ENCODE data around the gene CXCL16. TPM values are rescaled to one million over a fixed set of nuclear protein-coding genes. Genes with fewer than 3 reads are reported as not detected.

Gene CXCL16
- total and polyA plus RNA-seq, 10 of the 15 experiments (the other 5 are each of a cell fraction or from before 2014, with no cell fraction given), result 0.15 to 2.2 (median 0.65) TPM

DNA sequence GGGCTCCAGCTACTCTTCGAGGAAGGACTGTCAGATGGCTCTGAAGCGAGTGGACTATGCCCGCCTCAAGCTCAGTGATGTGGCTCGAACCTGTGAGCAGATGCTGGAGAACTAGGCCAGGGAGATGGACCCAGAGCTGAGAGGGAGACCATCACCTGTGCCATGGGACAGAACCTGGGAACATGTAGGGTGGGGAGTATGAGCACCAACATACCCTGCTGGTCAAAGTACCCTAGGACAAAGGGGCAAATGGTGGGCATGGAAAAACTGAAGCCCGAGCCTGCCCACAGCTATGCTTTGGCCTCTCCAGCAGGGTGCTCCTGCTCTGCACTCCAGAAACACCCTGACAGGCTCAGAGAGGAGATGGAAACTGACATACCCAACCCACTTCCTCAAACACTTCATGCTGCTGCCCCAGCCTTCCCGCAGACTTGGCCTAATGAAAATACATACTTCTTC is 6.6 kb downstream of the CXCL16 start (continued):
- TF ChIP-seq, protein P1, sequence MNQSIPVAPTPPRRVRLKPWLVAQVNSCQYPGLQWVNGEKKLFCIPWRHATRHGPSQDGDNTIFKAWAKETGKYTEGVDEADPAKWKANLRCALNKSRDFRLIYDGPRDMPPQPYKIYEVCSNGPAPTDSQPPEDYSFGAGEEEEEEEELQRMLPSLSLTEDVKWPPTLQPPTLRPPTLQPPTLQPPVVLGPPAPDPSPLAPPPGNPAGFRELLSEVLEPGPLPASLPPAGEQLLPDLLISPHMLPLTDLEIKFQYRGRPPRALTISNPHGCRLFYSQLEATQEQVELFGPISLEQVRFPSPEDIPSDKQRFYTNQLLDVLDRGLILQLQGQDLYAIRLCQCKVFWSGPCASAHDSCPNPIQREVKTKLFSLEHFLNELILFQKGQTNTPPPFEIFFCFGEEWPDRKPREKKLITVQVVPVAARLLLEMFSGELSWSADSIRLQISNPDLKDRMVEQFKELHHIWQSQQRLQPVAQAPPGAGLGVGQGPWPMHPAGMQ (IDR thresholded peaks at IDR 0.05; ENCODE audit: borderline replicate concordance), result no peak
- no peak for TF ChIP-seq ESRRA (IDR thresholded peaks at IDR 0.05; ENCODE audit: low read length)
- TF ChIP-seq PAX5 (IDR thresholded peaks at IDR 0.05; ENCODE audit: borderline replicate concordance, low read depth, low read length), result no peak; the same call in 1 of the 2 replicates
- TF ChIP-seq, protein P2, sequence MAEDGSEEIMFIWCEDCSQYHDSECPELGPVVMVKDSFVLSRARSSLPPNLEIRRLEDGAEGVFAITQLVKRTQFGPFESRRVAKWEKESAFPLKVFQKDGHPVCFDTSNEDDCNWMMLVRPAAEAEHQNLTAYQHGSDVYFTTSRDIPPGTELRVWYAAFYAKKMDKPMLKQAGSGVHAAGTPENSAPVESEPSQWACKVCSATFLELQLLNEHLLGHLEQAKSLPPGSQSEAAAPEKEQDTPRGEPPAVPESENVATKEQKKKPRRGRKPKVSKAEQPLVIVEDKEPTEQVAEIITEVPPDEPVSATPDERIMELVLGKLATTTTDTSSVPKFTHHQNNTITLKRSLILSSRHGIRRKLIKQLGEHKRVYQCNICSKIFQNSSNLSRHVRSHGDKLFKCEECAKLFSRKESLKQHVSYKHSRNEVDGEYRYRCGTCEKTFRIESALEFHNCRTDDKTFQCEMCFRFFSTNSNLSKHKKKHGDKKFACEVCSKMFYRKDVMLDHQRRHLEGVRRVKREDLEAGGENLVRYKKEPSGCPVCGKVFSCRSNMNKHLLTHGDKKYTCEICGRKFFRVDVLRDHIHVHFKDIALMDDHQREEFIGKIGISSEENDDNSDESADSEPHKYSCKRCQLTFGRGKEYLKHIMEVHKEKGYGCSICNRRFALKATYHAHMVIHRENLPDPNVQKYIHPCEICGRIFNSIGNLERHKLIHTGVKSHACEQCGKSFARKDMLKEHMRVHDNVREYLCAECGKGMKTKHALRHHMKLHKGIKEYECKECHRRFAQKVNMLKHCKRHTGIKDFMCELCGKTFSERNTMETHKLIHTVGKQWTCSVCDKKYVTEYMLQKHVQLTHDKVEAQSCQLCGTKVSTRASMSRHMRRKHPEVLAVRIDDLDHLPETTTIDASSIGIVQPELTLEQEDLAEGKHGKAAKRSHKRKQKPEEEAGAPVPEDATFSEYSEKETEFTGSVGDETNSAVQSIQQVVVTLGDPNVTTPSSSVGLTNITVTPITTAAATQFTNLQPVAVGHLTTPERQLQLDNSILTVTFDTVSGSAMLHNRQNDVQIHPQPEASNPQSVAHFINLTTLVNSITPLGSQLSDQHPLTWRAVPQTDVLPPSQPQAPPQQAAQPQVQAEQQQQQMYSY (CRISPR knock-in tag; IDR thresholded peaks at IDR 0.05), result no peak
- TF ChIP-seq, protein P3, sequence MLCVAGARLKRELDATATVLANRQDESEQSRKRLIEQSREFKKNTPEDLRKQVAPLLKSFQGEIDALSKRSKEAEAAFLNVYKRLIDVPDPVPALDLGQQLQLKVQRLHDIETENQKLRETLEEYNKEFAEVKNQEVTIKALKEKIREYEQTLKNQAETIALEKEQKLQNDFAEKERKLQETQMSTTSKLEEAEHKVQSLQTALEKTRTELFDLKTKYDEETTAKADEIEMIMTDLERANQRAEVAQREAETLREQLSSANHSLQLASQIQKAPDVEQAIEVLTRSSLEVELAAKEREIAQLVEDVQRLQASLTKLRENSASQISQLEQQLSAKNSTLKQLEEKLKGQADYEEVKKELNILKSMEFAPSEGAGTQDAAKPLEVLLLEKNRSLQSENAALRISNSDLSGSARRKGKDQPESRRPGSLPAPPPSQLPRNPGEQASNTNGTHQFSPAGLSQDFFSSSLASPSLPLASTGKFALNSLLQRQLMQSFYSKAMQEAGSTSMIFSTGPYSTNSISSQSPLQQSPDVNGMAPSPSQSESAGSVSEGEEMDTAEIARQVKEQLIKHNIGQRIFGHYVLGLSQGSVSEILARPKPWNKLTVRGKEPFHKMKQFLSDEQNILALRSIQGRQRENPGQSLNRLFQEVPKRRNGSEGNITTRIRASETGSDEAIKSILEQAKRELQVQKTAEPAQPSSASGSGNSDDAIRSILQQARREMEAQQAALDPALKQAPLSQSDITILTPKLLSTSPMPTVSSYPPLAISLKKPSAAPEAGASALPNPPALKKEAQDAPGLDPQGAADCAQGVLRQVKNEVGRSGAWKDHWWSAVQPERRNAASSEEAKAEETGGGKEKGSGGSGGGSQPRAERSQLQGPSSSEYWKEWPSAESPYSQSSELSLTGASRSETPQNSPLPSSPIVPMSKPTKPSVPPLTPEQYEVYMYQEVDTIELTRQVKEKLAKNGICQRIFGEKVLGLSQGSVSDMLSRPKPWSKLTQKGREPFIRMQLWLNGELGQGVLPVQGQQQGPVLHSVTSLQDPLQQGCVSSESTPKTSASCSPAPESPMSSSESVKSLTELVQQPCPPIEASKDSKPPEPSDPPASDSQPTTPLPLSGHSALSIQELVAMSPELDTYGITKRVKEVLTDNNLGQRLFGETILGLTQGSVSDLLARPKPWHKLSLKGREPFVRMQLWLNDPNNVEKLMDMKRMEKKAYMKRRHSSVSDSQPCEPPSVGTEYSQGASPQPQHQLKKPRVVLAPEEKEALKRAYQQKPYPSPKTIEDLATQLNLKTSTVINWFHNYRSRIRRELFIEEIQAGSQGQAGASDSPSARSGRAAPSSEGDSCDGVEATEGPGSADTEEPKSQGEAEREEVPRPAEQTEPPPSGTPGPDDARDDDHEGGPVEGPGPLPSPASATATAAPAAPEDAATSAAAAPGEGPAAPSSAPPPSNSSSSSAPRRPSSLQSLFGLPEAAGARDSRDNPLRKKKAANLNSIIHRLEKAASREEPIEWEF (IDR thresholded peaks at IDR 0.05; ENCODE audit: insufficient replicate concordance, low read depth, low read length), result no peak
- TF ChIP-seq NFIC (IDR thresholded peaks at IDR 0.05; ENCODE audit: low read depth, low read length), result no peak
- TF ChIP-seq, protein P4, sequence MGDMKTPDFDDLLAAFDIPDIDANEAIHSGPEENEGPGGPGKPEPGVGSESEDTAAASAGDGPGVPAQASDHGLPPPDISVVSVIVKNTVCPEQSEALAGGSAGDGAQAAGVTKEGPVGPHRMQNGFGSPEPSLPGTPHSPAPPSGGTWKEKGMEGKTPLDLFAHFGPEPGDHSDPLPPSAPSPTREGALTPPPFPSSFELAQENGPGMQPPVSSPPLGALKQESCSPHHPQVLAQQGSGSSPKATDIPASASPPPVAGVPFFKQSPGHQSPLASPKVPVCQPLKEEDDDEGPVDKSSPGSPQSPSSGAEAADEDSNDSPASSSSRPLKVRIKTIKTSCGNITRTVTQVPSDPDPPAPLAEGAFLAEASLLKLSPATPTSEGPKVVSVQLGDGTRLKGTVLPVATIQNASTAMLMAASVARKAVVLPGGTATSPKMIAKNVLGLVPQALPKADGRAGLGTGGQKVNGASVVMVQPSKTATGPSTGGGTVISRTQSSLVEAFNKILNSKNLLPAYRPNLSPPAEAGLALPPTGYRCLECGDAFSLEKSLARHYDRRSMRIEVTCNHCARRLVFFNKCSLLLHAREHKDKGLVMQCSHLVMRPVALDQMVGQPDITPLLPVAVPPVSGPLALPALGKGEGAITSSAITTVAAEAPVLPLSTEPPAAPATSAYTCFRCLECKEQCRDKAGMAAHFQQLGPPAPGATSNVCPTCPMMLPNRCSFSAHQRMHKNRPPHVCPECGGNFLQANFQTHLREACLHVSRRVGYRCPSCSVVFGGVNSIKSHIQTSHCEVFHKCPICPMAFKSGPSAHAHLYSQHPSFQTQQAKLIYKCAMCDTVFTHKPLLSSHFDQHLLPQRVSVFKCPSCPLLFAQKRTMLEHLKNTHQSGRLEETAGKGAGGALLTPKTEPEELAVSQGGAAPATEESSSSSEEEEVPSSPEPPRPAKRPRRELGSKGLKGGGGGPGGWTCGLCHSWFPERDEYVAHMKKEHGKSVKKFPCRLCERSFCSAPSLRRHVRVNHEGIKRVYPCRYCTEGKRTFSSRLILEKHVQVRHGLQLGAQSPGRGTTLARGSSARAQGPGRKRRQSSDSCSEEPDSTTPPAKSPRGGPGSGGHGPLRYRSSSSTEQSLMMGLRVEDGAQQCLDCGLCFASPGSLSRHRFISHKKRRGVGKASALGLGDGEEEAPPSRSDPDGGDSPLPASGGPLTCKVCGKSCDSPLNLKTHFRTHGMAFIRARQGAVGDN (IDR thresholded peaks at IDR 0.05), result no peak
- no peak for TF ChIP-seq MEF2B (IDR thresholded peaks at IDR 0.05; ENCODE audit: partially characterized antibody, poor library complexity, severe bottlenecking)
- TF ChIP-seq EED (IDR thresholded peaks at IDR 0.05; ENCODE audit: low read depth), result peak; percentile 64
- TF ChIP-seq HDAC2 (IDR thresholded peaks at IDR 0.05), result no peak
- no peak for TF ChIP-seq BMI1 (IDR thresholded peaks at IDR 0.05; ENCODE audit: borderline replicate concordance)
- TF ChIP-seq BACH1 (IDR thresholded peaks at IDR 0.05; ENCODE audit: borderline replicate concordance), result no peak
- no peak for TF ChIP-seq KLF5 (IDR thresholded peaks at IDR 0.05; ENCODE audit: partially characterized antibody)
- TF ChIP-seq TCF12 (IDR thresholded peaks at IDR 0.05; ENCODE audit: low read depth, low read length), result no peak
- no peak for TF ChIP-seq NFXL1 (IDR thresholded peaks at IDR 0.05; ENCODE audit: borderline replicate concordance)
- TF ChIP-seq CBX3 (IDR thresholded peaks at IDR 0.05; ENCODE audit: borderline replicate concordance, low read depth), result no peak

Measured in GM12878 (cell line).